Middle frontal gyrus (tissue), 1 donor: ENCODE data around the gene ENTREP3.

Source experiments
- DNase-seq: peaks from one replicate; pipeline ENCODE4 v3.0.0-alpha.2; 2015; ENCODE audit warnings: low spot score; ENCODE audit errors: extremely low spot score

ENTREP3 gene

GRCh38 chr1:155279268-155279667 lies 24.0 kb upstream of the ENTREP3 start:
- DNase-seq = no peak

- DNase-seq = no peak
Measured at GRCh38 chr1:155278689-155279160, 23.4 kb upstream of the ENTREP3 start.

GRCh38 chr1:155277902-155278688 lies 22.8 kb upstream of the ENTREP3 start:
- no peak for DNase-seq

GRCh38 chr1:155277070-155277901 lies 22.0 kb upstream of the ENTREP3 start, which contains the start of gene HCN3:
HCN3 (plus strand) TSS chr1:155277463; CDS start chr1:155277591, 128 bp downstream.
- peak; percentile 94 for DNase-seq

- peak; percentile 85 for DNase-seq
Measured at GRCh38 chr1:155273343-155274245, 18.3 kb upstream of the ENTREP3 start, which contains the start of gene CLK2. CLK2 (minus strand) TSS chr1:155273504; CDS start chr1:155270977, 2,527 bp downstream.

GRCh38 chr1:155272466-155273342 lies 17.4 kb upstream of the ENTREP3 start:
- no peak for DNase-seq

GRCh38 chr1:155269381-155269780 lies 14.1 kb upstream of the ENTREP3 start:
- no peak for DNase-seq

GRCh38 chr1:155268630-155269029 lies 13.3 kb upstream of the ENTREP3 start:
- DNase-seq = no peak

- DNase-seq = no peak
Measured at GRCh38 chr1:155267373-155267772, 12.1 kb upstream of the ENTREP3 start.

GRCh38 chr1:155266553-155266952 lies 11.3 kb upstream of the ENTREP3 start:
- DNase-seq = no peak

GRCh38 chr1:155263067-155263466 lies 7.8 kb upstream of the ENTREP3 start:
- no peak for DNase-seq

GRCh38 chr1:155261852-155262673 lies 6.8 kb upstream of the ENTREP3 start, which contains the start of gene SCAMP3:
SCAMP3 (minus strand) TSS chr1:155262360; CDS start chr1:155262151, 209 bp downstream.
- peak; percentile 99 for DNase-seq

GRCh38 chr1:155261493-155261851 lies 6.2 kb upstream of the ENTREP3 start:
- no peak for DNase-seq

- no peak for DNase-seq
Measured at GRCh38 chr1:155260276-155260675, 5.0 kb upstream of the ENTREP3 start.

- DNase-seq = no peak
Measured at GRCh38 chr1:155256058-155256852, 972 bp upstream of the ENTREP3 start.

GRCh38 chr1:155254714-155255242 lies 505 bp downstream of the ENTREP3 start:
- DNase-seq = no peak

GRCh38 chr1:155254228-155254713 lies 1.0 kb downstream of the ENTREP3 start:
- no peak for DNase-seq

GRCh38 chr1:155253797-155254196 lies 1.5 kb downstream of the ENTREP3 start:
- DNase-seq = no peak
